Heart right ventricle (tissue), 16 donors: ENCODE measurements around the gene FAM120B. TPM values are rescaled to one million over a fixed set of nuclear protein-coding genes. Genes with fewer than 3 reads are reported as not detected.

ENCODE experiments used
- ATAC-seq, 8 donors: fragments of 200-7000 bp; cut with Tn5 transposase; one replicate each; pipeline ENCODE4 v1.9.1; 2020; ENCODE audit warnings: mild to moderate bottlenecking in 8 of 8, moderate library complexity in 8 of 8, moderate number of reproducible peaks in 1 of 8
- DNase-seq, 2 donors: peaks; one replicate each; pipeline ENCODE4 v3.0.0-alpha.2; 2020
- H3K27ac ChIP-seq, 10 donors: fragments of 200-600 bp; sonication (generic) in 2 of 10; one replicate each; pipeline versions ENCODE4 v1.5.0 to v1.8.0; 2020 to 2022; ENCODE audit warnings: mild to moderate bottlenecking in 3 of 10
- H3K27me3 ChIP-seq, 7 donors: fragments of 200-600 bp; one replicate each; pipeline ENCODE4 v1.8.0; 2021 to 2022; ENCODE audit warnings: mild to moderate bottlenecking in 2 of 7
- H3K36me3 ChIP-seq, 9 donors: fragments of 200-600 bp; sonication (generic) in 1 of 9; one replicate each; pipeline versions ENCODE4 v1.5.0 to v1.8.0; 2020 to 2022; ENCODE audit warnings: mild to moderate bottlenecking in 2 of 9
- H3K4me1 ChIP-seq, 9 donors: fragments of 200-600 bp; sonication (generic) in 1 of 9; one replicate each; pipeline versions ENCODE4 v1.5.0 to v1.8.0; 2020 to 2022; ENCODE audit warnings: mild to moderate bottlenecking in 4 of 9
- H3K4me3 ChIP-seq, 10 donors: fragments of 200-600 bp; sonication (generic) in 2 of 10; one replicate each; pipeline versions ENCODE4 v1.5.0 to v1.8.0; 2020 to 2022; ENCODE audit warnings: mild to moderate bottlenecking in 7 of 10, moderate library complexity in 2 of 10
- H3K9me3 ChIP-seq, 11 donors: fragments of 200-600 bp in 10 of 11; sonication (generic) in 2 of 11; one replicate each; pipeline versions ENCODE4 v1.5.0 to v1.8.0; 2013 to 2022; ENCODE audit warnings: mild to moderate bottlenecking in 2 of 11, control low read depth in 1 of 11, moderate library complexity in 1 of 11
- WGBS, 2 donors: extraction: QIAGEN DNeasy Blood & Tissue Kit; methylation state at CpG; one replicate each; pipeline ENCODE4 v1.1.7; 2013; ENCODE audit warnings: inconsistent platforms in 1 of 2; 5-methylcytosine and 5-hydroxymethylcytosine counted together
- intact Hi-C, 10 donors: fragments of 100-400 bp; cut with DNase I; formaldehyde crosslinking; loops; one replicate each; pipeline versions ENCODE4 v1.11.1 to v1.14.2; 2022
- polyA plus RNA-seq, 2 donors: library from polyadenylated mRNA; stranded (reverse); fragments of 200-250 nt; gene quantifications; one replicate each; pipeline ENCODE4 v1.2.3, GENCODE V29; 2013
- total RNA-seq, 10 donors: library from RNA; stranded (reverse); fragmentation: NEBNext Ultra II Directional in 3 of 10; extraction: Animal tissue kit (Norgen Biotek cat#: 25700) in 3 of 10; gene quantifications; one replicate each; pipeline versions ENCODE4 v1.2.1 to v1.2.4, GENCODE V29; 2021 to 2023
- TF ChIP-seq, protein P1 (sequence below), 9 donors: fragments of 200-600 bp; sonication (generic) in 2 of 9; IDR thresholded peaks; one replicate each; pipeline versions ENCODE4 v1.5.0 to v1.8.0; 2021 to 2022; ENCODE audit warnings: antibody characterized with exemption in 9 of 9, mild to moderate bottlenecking in 5 of 9, moderate library complexity in 1 of 9
- donor health status: Arrhythmogenic right ventricular cardiomyopathy.
- donor health status: ischemic (EF 13 %, LVEDD 7.1; RV severe dilation, severe dysfunction).
- donor health status: healthy with polysubstance abuse.
- donor health status: DM: no; HTN: yes; CAD: no.
- donor health status: DM: no; HTN: no; CAD: no.
- donor health status: ischemic (EF 25% LVEDD 6.9; RV normal size, moderate dysfunction).
- donor health status: ischemic (EF 25% LVEDD 5.7; RV mildly dilated, moderate dysfunction).
- donor health status: healthy.
- donor health status: DM: yes; HTN: yes; CAD: no.
- donor health status: Ischemic cardiomyopathy.
- donor health status: ischemic (EF 35%, LVEDD 5.7; RV mildly dilated, moderate dysfunction).
- donor health status: nonischemic (EF 11% LVEDD 7.7; RV severe dilation, severe dysfunction).
- donor health status: DM: yes; HTN: yes; CAD: no.
- donor health status: PGD.
- donor health status: ischemic (EF 29% LVEDD 5.4; RV normal size, mild dysfunction).
- donor health status: nonischemic (EF 23%, LVEDD 6.1; RV moderate dilation, normal function).

The FAM120B gene
- total and polyA plus RNA-seq, 12 donors: 7.7 to 31.0 (median 23.9) TPM

GRCh38 chr6:170284866-170285469 lies 21.6 kb upstream of the FAM120B start:
- Histone ChIP-seq H3K36me3 (peaks cover 0 to 53% (median 13%) of the 10 kb centered on the region in 9 donors), H3K27me3 (peaks cover 0 to 50% (median 5%) of the 10 kb centered on the region in 7 donors), H3K27ac (no peak overlapping the region), H3K9me3 (no peaks in the 10 kb centered on the region), H3K4me1 (peaks cover 7 to 56% (median 46%) of the 10 kb centered on the region in 9 donors), H3K4me3 (no peak overlapping the region)
- TF ChIP-seq, protein P1, sequence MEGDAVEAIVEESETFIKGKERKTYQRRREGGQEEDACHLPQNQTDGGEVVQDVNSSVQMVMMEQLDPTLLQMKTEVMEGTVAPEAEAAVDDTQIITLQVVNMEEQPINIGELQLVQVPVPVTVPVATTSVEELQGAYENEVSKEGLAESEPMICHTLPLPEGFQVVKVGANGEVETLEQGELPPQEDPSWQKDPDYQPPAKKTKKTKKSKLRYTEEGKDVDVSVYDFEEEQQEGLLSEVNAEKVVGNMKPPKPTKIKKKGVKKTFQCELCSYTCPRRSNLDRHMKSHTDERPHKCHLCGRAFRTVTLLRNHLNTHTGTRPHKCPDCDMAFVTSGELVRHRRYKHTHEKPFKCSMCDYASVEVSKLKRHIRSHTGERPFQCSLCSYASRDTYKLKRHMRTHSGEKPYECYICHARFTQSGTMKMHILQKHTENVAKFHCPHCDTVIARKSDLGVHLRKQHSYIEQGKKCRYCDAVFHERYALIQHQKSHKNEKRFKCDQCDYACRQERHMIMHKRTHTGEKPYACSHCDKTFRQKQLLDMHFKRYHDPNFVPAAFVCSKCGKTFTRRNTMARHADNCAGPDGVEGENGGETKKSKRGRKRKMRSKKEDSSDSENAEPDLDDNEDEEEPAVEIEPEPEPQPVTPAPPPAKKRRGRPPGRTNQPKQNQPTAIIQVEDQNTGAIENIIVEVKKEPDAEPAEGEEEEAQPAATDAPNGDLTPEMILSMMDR (IDR thresholded peaks at IDR 0.05): no peak
- WGBS, 2 donors: 93 to 95% methylated on average over 24 of the region's 24 CpGs
- DNase-seq: peak in 1 of 2 donors; percentile 6
- intact Hi-C loops: loop anchor here in 2 of 10 donors (5.0 kb wide), 3 partner anchors 118 to 318 kb away; no protein-coding TSS in a partner anchor
- ATAC-seq: no peak

DNA sequence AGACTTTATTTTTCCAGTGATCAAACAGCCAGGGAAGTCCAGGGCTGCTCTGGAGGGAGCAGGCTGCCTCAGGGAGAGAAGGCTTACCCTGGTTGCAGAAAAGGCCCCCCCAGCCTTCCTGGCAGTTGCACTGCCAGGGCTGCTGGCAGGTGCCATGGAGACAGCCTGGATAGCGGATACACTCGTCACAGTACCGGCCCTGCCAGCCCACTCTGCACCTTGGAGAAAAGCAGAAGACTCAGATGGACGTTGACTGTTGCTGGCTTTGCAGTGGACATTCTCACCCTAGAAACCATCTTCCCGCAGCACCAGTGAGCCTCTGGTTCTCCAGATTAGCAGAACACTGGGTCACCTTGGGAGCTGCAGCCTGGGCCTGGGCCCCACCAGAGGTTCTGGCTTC lies 21.1 kb upstream of the FAM120B start:
- peak in 1 of 8 donors; percentile 4 for ATAC-seq
- H3K27me3 ChIP-seq: peaks cover 0 to 55% (median 5%) of the 10 kb centered on the region in 7 donors
- peaks cover 0 to 53% (median 13%) of the 10 kb centered on the region in 9 donors for H3K36me3 ChIP-seq
- DNase-seq: peak in 1 of 2 donors; percentile 23
- H3K9me3 ChIP-seq: no peaks in the 10 kb centered on the region
- H3K4me3 ChIP-seq: no peak overlapping the region
- TF ChIP-seq, protein P1 (IDR thresholded peaks at IDR 0.05): no peak
- H3K27ac ChIP-seq: peak overlapping the region in 2 of 10 donors; percentile 11 to 89
- intact Hi-C loops: loop anchor here in 2 of 10 donors (5.0 kb wide), 3 partner anchors 118 to 318 kb away; no protein-coding TSS in a partner anchor
- 70 to 80% methylated on average over 5 of the region's 5 CpGs for WGBS, 2 donors
- peaks cover 7 to 54% (median 46%) of the 10 kb centered on the region in 9 donors for H3K4me1 ChIP-seq

DNA sequence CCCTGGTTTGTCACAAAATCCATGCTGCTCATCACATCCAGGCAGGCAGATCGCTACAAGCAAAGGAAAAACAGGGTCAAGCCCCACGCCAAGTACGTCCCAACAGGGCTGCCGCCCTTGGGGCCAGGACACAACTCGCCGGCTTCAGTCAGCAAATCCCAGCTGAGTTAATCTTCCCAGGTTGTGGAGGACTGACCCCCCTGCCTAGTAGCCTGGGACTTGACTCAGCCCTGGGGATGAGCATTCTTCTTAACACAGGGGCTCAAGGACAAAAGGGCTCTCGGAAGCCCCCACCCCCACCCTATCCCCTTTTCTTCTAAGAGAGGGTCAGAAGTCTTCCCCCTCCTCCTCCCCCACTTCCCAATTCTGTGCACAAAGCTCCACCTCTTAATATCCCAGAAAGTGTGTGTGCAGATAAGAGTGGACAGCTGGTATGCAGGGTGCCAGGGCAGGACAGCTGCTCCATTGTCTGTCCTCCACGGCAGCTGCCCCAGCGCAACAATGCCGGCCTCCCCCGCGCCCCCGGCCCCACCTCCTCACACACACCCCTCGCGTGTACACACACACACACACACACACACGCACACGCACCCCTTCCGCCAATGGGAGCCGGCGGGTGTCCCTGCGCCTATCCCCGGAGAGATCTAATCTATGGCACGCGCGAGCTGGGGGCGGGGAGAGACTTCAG lies 20.2 kb upstream of the FAM120B start:
- H3K27ac ChIP-seq: peak overlapping the region in 8 of 10 donors; percentile 47 to 91 (median 73)

DNA sequence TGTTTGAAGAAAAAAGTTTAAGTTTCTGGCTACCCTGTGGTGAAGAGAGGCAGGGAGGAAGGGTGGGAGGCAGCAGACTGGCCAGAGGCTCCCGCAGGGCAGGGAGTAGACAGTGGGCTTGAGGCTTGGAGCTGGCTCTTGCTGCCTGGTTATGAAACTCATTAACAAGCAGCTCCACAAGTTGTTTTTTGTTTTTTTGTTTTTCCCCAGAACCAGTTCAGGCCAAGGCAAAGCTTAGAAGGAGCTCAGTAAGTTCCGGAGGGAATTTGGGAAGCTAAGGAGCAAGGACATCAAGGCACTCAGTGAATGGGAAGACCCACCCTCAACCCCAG lies 19.7 kb upstream of the FAM120B start:
- no peaks in the 10 kb centered on the region for H3K9me3 ChIP-seq
- DNase-seq (no peak), ATAC-seq (peak in 6 of 8 donors; percentile 1 to 25 (median 10))
- peaks cover 0 to 69% (median 8%) of the 10 kb centered on the region in 7 donors for H3K27me3 ChIP-seq
- H3K36me3 ChIP-seq: peaks cover 0 to 48% (median 13%) of the 10 kb centered on the region in 9 donors
- H3K4me3 ChIP-seq: peak overlapping the region in 5 of 10 donors; percentile 6 to 85 (median 74)
- WGBS, 2 donors: 40 to 61% methylated on average over 2 of the region's 2 CpGs
- peaks cover 7 to 56% (median 53%) of the 10 kb centered on the region in 9 donors for H3K4me1 ChIP-seq
- TF ChIP-seq, protein P1 (IDR thresholded peaks at IDR 0.05): no peak
- H3K27ac ChIP-seq: peak overlapping the region in 8 of 10 donors; percentile 47 to 91 (median 73)
- intact Hi-C loops: loop anchor here in 3 of 10 donors (2.0 to 5.0 kb wide), 4 partner anchors 120 to 320 kb away; no protein-coding TSS in a partner anchor

More for the DNA sequence above, 20.2 kb upstream of the FAM120B start:
- ATAC-seq (peak in 7 of 8 donors; percentile 0 to 35 (median 16)), DNase-seq (peak; percentile 54 to 73)
- H3K4me1 ChIP-seq: peaks cover 7 to 51% (median 48%) of the 10 kb centered on the region in 9 donors
- H3K27me3 ChIP-seq: peaks cover 0 to 64% (median 5%) of the 10 kb centered on the region in 7 donors
- peaks cover 0 to 53% (median 13%) of the 10 kb centered on the region in 9 donors for H3K36me3 ChIP-seq
- WGBS, 2 donors: 26 to 27% methylated on average over 26 of the region's 26 CpGs
- no peaks in the 10 kb centered on the region for H3K9me3 ChIP-seq
- TF ChIP-seq, protein P1 (IDR thresholded peaks at IDR 0.05): no peak
- intact Hi-C loops: loop anchor here in 3 of 10 donors (2.0 to 5.0 kb wide), 4 partner anchors 119 to 319 kb away; no protein-coding TSS in a partner anchor
- H3K4me3 ChIP-seq: peak overlapping the region in 4 of 10 donors; percentile 6 to 85 (median 72)
